GM19467 (cell line): Measurements from ENCODE around the gene SYNGR3.
A peak's percentile ranks its signal among the peaks of the same experiment; 100 is the strongest.
"Not testable (repeated sequence)": the region's sequence is repeated elsewhere in the genome, so short reads cannot be mapped to it uniquely, and the experiment has no call there.

ENCODE experiments used
- ATAC-seq: cut with Tn5 transposase; IDR thresholded peaks from one replicate; pipeline ENCODE4 v1.9.1; 2021; ENCODE audit warnings: mild to moderate bottlenecking, moderate library complexity; ENCODE audit not compliant: unreplicated experiment

SYNGR3 gene

GRCh38 chr16:1989209-1990100 lies at the start of gene SYNGR3:
TSS of gene SYNGR3 (plus strand) at chr16:1989970. CDS start at chr16:1990103, 133 bp downstream.
- ATAC-seq = no peak

GRCh38 chr16:1940273-1941161 lies 49.3 kb upstream of the SYNGR3 start:
- ATAC-seq = no peak

- ATAC-seq = no peak
Observed at GRCh38 chr16:1941162-1942046, 48.4 kb upstream of the SYNGR3 start.

GRCh38 chr16:1942047-1942809 lies 47.5 kb upstream of the SYNGR3 start:
- no peak for ATAC-seq

- ATAC-seq = peak; percentile 80
Observed at GRCh38 chr16:1942810-1943726, 46.7 kb upstream of the SYNGR3 start, which contains the start of gene MSRB1. TSS of gene MSRB1 (minus strand) at chr16:1943199. CDS start at chr16:1943156, 43 bp downstream.

- no peak for ATAC-seq
Observed at GRCh38 chr16:1944612-1945199, 45.1 kb upstream of the SYNGR3 start.

- no peak for ATAC-seq
Observed at GRCh38 chr16:1945559-1946391, 44.0 kb upstream of the SYNGR3 start.

- no peak for ATAC-seq
Observed at GRCh38 chr16:1946495-1947368, 43.0 kb upstream of the SYNGR3 start.

GRCh38 chr16:1947369-1947670 lies 42.5 kb upstream of the SYNGR3 start:
- ATAC-seq = no peak

- no peak for ATAC-seq
Observed at GRCh38 chr16:1949507-1949906, 40.3 kb upstream of the SYNGR3 start.

- no peak for ATAC-seq
Observed at GRCh38 chr16:1950047-1950446, 39.7 kb upstream of the SYNGR3 start.

- ATAC-seq = no peak
Observed at GRCh38 chr16:1950559-1950958, 39.2 kb upstream of the SYNGR3 start.

GRCh38 chr16:1953734-1954133 lies 36.0 kb upstream of the SYNGR3 start:
- no peak for ATAC-seq

GRCh38 chr16:1957434-1958142 lies 32.2 kb upstream of the SYNGR3 start:
- ATAC-seq = not testable (repeated sequence)

GRCh38 chr16:1958143-1958491 lies 31.7 kb upstream of the SYNGR3 start:
- ATAC-seq = not testable (repeated sequence)

- ATAC-seq = no peak
Observed at GRCh38 chr16:1958715-1959268, 31.0 kb upstream of the SYNGR3 start.
